ENCODE data around the gene ZDHHC9.
A peak's percentile ranks its signal among the peaks of the same experiment; 100 is the strongest.

ZDHHC9 gene

DNA sequence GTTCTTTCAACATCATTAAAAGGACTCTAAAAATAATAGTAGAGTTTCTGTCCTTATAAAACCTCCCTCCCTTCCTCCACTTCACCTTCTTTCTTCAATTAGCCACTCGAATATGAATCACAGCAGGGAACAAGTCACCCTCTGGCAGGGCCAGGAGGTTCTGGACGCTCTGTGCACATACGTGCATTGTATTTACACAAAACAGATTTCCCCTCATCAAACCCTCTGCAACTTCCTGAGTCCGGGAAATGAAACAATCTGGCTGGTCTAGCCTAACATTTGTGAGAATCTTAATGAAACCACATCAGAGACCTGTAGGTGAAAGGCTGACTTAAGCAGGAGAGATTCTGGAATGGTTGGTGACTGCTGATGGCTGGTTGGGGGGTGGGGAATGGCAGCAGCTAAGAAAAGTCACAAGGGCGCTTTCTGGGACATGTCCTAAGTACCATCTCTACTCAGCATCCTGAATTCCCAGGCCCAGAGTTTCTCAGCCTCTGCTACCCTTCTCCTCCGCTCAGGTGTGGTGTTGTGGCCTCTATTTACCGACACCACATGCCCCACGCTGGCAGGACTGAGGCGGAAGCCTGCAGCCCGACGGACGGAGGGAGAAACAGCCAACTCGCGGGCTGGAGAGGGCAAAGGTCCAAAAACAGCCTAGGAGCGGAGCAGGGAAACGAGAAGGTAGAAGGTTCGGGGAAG lies 1.0 kb downstream of the ZDHHC9 start:
- Histone ChIP-seq H3K4me1 (ENCODE audit: control insufficient read depth, insufficient read depth, low read length) (peaks cover 12% of the 10 kb centered on the region), H3K27ac (ENCODE audit: low read depth, low read length) (peak overlapping the region; percentile 64)

DNA sequence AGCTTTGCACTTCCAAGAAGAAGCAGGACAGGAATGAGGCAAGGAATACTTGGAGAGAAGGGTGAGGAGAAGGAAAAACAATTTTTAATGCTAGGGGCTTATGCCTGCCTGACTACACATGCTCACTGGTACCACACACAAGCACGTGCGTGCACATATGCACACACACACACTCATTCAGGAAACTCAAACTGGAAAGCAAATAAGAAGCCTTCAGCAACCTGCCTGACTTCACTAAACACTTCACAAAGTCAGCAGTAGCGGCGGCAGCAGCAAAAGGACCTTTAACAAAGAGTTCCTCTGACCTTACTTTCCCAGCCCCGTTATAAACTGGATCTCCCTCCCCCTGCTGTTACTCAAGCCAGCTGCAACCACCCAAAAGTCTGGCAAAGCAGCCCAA lies 3.3 kb downstream of the ZDHHC9 start:
- peaks cover 31% of the 10 kb centered on the region for H3K36me3 ChIP-seq (ENCODE audit: control insufficient read depth, insufficient read depth, low read length)
- H3K4me3 ChIP-seq (ENCODE audit: low read depth, low read length), result no peak overlapping the region
- no peak overlapping the region for H3K9ac ChIP-seq (ENCODE audit: low read depth, low read length)
- H3K27me3 ChIP-seq (ENCODE audit: control insufficient read depth, insufficient read depth, low read length), result no peaks in the 10 kb centered on the region
- H3K9me3 ChIP-seq (ENCODE audit: control insufficient read depth, insufficient read depth, low read length), result no peaks in the 10 kb centered on the region
- peaks cover 12% of the 10 kb centered on the region for H3K4me1 ChIP-seq (ENCODE audit: control insufficient read depth, insufficient read depth, low read length)
- no peak overlapping the region for H3K27ac ChIP-seq (ENCODE audit: low read depth, low read length)

More for the DNA sequence above, 1.0 kb downstream of the ZDHHC9 start:
- H3K36me3 ChIP-seq (ENCODE audit: control insufficient read depth, insufficient read depth, low read length), result peaks cover 27% of the 10 kb centered on the region
- no peaks in the 10 kb centered on the region for H3K9me3 ChIP-seq (ENCODE audit: control insufficient read depth, insufficient read depth, low read length)
- no peaks in the 10 kb centered on the region for H3K27me3 ChIP-seq (ENCODE audit: control insufficient read depth, insufficient read depth, low read length)
- H3K9ac ChIP-seq (ENCODE audit: low read depth, low read length), result peak overlapping the region; percentile 58
- H3K4me3 ChIP-seq (ENCODE audit: low read depth, low read length), result peak overlapping the region; percentile 83

- H3K36me3 ChIP-seq (ENCODE audit: control insufficient read depth, insufficient read depth, low read length), result peaks cover 33% of the 10 kb centered on the region
- 0 out of 2 replicates have a peak, but pooled peaks cover 3% of the 10 kb centered on the region for H3K4me1 ChIP-seq (ENCODE audit: control insufficient read depth, insufficient read depth, low read length)
- H3K9ac ChIP-seq (ENCODE audit: low read depth, low read length), result no peak overlapping the region
- no peaks in the 10 kb centered on the region for H3K27me3 ChIP-seq (ENCODE audit: control insufficient read depth, insufficient read depth, low read length)
- no peak overlapping the region for H3K4me3 ChIP-seq (ENCODE audit: low read depth, low read length)
- no peaks in the 10 kb centered on the region for H3K9me3 ChIP-seq (ENCODE audit: control insufficient read depth, insufficient read depth, low read length)
- H3K27ac ChIP-seq (ENCODE audit: low read depth, low read length), result no peak overlapping the region
Measured at GRCh38 chrX:129836827-129837226, 6.9 kb downstream of the ZDHHC9 start.

DNA sequence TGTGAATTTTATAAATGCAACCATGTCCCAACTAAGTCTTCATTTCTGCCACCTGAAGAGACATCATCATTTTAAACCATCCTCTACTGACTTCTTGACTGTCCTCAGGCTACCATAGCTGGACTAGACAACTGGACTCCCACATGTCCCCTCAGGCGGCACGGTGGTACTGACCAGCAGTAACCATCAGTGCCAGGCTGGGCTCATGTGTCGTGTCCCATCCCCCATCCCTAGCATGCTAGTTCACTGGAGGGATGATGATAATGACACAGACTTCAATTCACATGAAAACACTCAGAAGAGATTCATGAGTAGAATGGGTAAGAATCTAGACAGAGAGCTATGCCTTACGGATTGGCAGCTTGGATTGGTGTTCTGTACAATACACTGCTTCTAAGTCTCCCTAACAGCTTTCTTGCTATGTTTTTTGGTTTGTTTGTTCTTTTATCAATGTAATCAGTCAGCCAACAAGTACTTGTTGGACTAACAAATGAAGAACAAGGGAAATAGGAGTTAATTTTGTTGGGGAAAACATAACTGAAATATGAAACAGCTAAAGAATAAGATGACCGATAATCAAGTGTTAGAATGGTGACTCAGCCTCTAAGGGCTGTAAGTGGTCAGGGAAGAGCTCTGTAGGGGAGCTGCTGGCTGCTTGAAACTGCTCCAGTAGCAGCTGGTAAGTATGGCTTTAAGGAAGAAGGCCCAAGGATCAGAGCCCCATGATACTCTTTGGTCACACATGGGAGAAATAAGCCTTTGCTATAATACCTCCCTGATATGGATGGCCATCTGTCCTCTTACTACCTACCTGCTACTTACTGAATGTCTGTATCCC lies 10.3 kb downstream of the ZDHHC9 start:
- H3K4me1 ChIP-seq (ENCODE audit: control insufficient read depth, insufficient read depth, low read length), result no peaks in the 10 kb centered on the region
- H3K27me3 ChIP-seq (ENCODE audit: control insufficient read depth, insufficient read depth, low read length), result no peaks in the 10 kb centered on the region
- no peak overlapping the region for H3K9ac ChIP-seq (ENCODE audit: low read depth, low read length)
- H3K27ac ChIP-seq (ENCODE audit: low read depth, low read length), result no peak overlapping the region
- peaks cover 23% of the 10 kb centered on the region for H3K36me3 ChIP-seq (ENCODE audit: control insufficient read depth, insufficient read depth, low read length)
- no peak overlapping the region for H3K4me3 ChIP-seq (ENCODE audit: low read depth, low read length)
- H3K9me3 ChIP-seq (ENCODE audit: control insufficient read depth, insufficient read depth, low read length), result no peaks in the 10 kb centered on the region

DNA sequence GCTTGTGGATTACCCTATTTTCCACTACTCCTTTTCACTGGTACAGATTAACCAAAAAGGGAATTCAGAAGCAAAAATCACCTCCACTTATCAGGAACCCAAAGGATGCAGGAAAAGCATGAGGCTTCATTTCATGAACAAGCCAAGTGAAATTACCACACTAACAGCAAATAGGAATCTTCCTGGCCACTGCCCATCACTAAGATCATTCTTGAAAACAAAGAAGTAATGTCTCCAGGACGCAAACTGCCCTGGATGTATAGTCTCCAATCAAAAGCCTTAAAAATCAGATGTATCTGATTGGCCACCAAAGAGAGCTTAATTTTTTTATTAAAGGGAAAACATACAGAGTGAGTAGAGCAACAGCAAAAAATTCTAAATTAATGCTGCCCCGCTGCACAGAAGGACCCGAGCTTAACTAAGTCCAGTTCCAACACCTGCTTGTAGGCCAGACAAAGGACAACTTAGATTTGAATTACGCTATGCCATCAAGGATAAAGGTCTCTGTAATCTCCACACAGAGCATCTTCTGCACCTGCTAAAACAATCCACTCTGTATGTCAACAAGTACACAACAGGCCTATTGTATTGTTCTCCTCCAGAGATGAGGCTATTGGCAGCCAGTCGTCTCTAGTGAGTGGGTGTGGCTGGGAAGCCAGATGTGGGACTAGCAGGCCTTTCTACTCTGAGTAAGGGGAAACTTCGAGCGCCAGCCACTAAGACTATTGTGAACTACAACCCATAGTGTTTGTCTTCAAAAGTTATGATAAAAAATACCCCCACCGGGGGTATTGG lies 12.4 kb downstream of the ZDHHC9 start:
- Histone ChIP-seq H3K9ac (ENCODE audit: low read depth, low read length) (no peak overlapping the region), H3K9me3 (ENCODE audit: control insufficient read depth, insufficient read depth, low read length) (no peaks in the 10 kb centered on the region), H3K27me3 (ENCODE audit: control insufficient read depth, insufficient read depth, low read length) (no peaks in the 10 kb centered on the region), H3K36me3 (ENCODE audit: control insufficient read depth, insufficient read depth, low read length) (peaks cover 24% of the 10 kb centered on the region), H3K4me3 (ENCODE audit: low read depth, low read length) (no peak overlapping the region), H3K27ac (ENCODE audit: low read depth, low read length) (no peak overlapping the region), H3K4me1 (ENCODE audit: control insufficient read depth, insufficient read depth, low read length) (no peaks in the 10 kb centered on the region)

GRCh38 chrX:129830494-129830893 lies 13.2 kb downstream of the ZDHHC9 start:
- Histone ChIP-seq H3K36me3 (ENCODE audit: control insufficient read depth, insufficient read depth, low read length) (peaks cover 32% of the 10 kb centered on the region), H3K27me3 (ENCODE audit: control insufficient read depth, insufficient read depth, low read length) (no peaks in the 10 kb centered on the region)

GRCh38 chrX:129825746-129826505 lies 17.8 kb downstream of the ZDHHC9 start:
- Histone ChIP-seq H3K4me3 (ENCODE audit: low read depth, low read length) (no peak overlapping the region), H3K4me1 (ENCODE audit: control insufficient read depth, insufficient read depth, low read length) (no peaks in the 10 kb centered on the region), H3K27ac (ENCODE audit: low read depth, low read length) (no peak overlapping the region), H3K27me3 (ENCODE audit: control insufficient read depth, insufficient read depth, low read length) (no peaks in the 10 kb centered on the region), H3K9ac (ENCODE audit: low read depth, low read length) (no peak overlapping the region), H3K36me3 (ENCODE audit: control insufficient read depth, insufficient read depth, low read length) (peaks cover 46% of the 10 kb centered on the region), H3K9me3 (ENCODE audit: control insufficient read depth, insufficient read depth, low read length) (no peaks in the 10 kb centered on the region)

More at GRCh38 chrX:129830494-129830893, 13.2 kb downstream of the ZDHHC9 start:
- Histone ChIP-seq H3K27ac (ENCODE audit: low read depth, low read length) (no peak overlapping the region), H3K4me1 (ENCODE audit: control insufficient read depth, insufficient read depth, low read length) (no peaks in the 10 kb centered on the region), H3K4me3 (ENCODE audit: low read depth, low read length) (no peak overlapping the region), H3K9me3 (ENCODE audit: control insufficient read depth, insufficient read depth, low read length) (no peaks in the 10 kb centered on the region), H3K9ac (ENCODE audit: low read depth, low read length) (no peak overlapping the region)

DNA sequence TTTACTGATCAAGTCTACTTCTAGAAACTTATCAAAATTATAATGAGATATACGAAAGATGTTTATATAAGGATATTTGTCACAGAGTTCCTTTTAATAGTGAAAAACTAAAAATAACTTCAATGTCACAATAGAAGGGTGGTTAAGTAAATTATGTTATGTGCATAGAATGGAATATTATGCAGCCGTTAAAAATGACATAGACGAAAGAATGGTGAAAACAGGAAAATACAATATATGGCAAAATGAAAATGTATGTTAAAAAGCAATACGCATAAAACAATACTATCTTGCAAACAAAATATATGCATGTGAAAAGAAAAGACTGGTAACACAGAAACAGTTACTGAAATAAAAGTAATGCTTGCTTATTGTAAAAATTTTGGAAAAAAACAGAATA lies 19.1 kb downstream of the ZDHHC9 start:
- Histone ChIP-seq H3K27ac (ENCODE audit: low read depth, low read length) (no peak overlapping the region), H3K27me3 (ENCODE audit: control insufficient read depth, insufficient read depth, low read length) (no peaks in the 10 kb centered on the region), H3K9ac (ENCODE audit: low read depth, low read length) (no peak overlapping the region), H3K36me3 (ENCODE audit: control insufficient read depth, insufficient read depth, low read length) (peaks cover 46% of the 10 kb centered on the region), H3K9me3 (ENCODE audit: control insufficient read depth, insufficient read depth, low read length) (no peaks in the 10 kb centered on the region), H3K4me1 (ENCODE audit: control insufficient read depth, insufficient read depth, low read length) (no peaks in the 10 kb centered on the region), H3K4me3 (ENCODE audit: low read depth, low read length) (no peak overlapping the region)

- Histone ChIP-seq H3K4me1 (ENCODE audit: control insufficient read depth, insufficient read depth, low read length) (no peaks in the 10 kb centered on the region), H3K36me3 (ENCODE audit: control insufficient read depth, insufficient read depth, low read length) (peaks cover 37% of the 10 kb centered on the region), H3K27me3 (ENCODE audit: control insufficient read depth, insufficient read depth, low read length) (no peaks in the 10 kb centered on the region), H3K9me3 (ENCODE audit: control insufficient read depth, insufficient read depth, low read length) (no peaks in the 10 kb centered on the region), H3K27ac (ENCODE audit: low read depth, low read length) (no peak overlapping the region), H3K4me3 (ENCODE audit: low read depth, low read length) (no peak overlapping the region), H3K9ac (ENCODE audit: low read depth, low read length) (no peak overlapping the region)
Measured at GRCh38 chrX:129823522-129823921, 20.2 kb downstream of the ZDHHC9 start.

DNA sequence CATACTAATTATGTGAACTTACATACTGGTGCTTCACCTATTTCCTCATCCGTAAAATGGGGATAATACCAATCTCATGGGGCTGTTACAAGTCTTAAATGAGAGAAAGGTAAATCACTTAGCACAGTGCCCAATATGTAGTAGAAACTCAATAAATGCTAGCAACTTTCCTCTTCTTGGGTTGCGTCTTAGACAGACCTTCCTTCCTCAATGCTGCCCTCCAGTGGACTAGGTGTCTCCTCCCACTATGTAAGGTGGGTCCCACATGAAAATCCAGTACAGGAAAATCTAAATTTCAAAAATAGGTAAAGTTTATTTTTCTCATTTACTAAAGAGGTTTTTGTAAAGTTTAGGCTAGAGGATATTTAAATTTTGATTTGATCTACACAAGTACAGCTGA lies 20.6 kb downstream of the ZDHHC9 start:
- H3K4me3 ChIP-seq (ENCODE audit: low read depth, low read length), result no peak overlapping the region
- no peaks in the 10 kb centered on the region for H3K9me3 ChIP-seq (ENCODE audit: control insufficient read depth, insufficient read depth, low read length)
- H3K9ac ChIP-seq (ENCODE audit: low read depth, low read length), result no peak overlapping the region
- no peaks in the 10 kb centered on the region for H3K27me3 ChIP-seq (ENCODE audit: control insufficient read depth, insufficient read depth, low read length)
- H3K27ac ChIP-seq (ENCODE audit: low read depth, low read length), result no peak overlapping the region
- H3K36me3 ChIP-seq (ENCODE audit: control insufficient read depth, insufficient read depth, low read length), result peaks cover 34% of the 10 kb centered on the region
- H3K4me1 ChIP-seq (ENCODE audit: control insufficient read depth, insufficient read depth, low read length), result no peaks in the 10 kb centered on the region

All from HUES48 (cell line).